ENCODE measurements around the gene MAT1A.

DNA sequence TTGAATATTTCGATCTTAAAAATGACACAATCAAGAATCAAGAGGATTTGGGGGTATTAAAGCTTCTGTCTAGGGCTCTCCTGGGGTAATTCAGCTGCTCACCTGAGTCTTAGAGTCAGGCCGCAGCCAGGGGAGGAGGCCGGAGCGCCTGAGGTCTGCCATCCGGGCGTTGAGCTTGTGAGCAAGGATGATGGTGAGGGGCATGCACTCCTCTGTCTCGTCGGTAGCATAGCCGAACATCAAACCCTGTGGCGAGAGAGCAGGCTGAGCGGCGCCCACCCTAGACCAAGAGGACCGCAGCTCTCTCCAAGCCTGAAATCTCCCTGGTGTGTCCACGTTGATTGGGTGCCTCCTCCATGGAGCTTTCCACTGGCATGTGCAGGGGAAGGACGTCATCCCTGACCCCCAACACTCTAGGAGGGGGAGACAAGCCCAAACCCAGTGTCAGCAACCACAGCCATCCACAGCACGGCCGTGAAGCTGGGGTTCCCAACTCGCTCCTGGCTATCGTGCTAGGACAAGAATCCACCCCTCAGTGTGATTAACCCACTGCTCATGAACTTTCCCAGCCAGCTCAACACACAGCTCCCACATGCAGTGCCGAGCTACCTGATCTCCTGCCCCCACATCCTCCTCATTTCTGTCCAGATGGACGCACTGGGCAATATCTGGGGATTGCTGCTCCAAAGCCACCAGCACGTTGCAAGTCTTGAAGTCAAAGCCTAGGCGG, 9.2 kb downstream of the MAT1A start:
- TF ChIP-seq EZH2 (IDR thresholded peaks at IDR 0.05; ENCODE audit: borderline replicate concordance): no peak
- TF ChIP-seq, protein P1, sequence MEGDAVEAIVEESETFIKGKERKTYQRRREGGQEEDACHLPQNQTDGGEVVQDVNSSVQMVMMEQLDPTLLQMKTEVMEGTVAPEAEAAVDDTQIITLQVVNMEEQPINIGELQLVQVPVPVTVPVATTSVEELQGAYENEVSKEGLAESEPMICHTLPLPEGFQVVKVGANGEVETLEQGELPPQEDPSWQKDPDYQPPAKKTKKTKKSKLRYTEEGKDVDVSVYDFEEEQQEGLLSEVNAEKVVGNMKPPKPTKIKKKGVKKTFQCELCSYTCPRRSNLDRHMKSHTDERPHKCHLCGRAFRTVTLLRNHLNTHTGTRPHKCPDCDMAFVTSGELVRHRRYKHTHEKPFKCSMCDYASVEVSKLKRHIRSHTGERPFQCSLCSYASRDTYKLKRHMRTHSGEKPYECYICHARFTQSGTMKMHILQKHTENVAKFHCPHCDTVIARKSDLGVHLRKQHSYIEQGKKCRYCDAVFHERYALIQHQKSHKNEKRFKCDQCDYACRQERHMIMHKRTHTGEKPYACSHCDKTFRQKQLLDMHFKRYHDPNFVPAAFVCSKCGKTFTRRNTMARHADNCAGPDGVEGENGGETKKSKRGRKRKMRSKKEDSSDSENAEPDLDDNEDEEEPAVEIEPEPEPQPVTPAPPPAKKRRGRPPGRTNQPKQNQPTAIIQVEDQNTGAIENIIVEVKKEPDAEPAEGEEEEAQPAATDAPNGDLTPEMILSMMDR (IDR thresholded peaks at IDR 0.05; ENCODE audit: poor library complexity): no peak

All from hepatocyte (in vitro differentiated cells).